WTC11 (cell line): ENCODE results near the gene MMP24. TPM values are rescaled to one million over a fixed set of nuclear protein-coding genes. Genes with fewer than 3 reads are reported as not detected.

ENCODE experiments used
- ATAC-seq: fragments of 200-7000 bp; cut with Tn5 transposase; 2 replicates; pipeline ENCODE4 v1.10.0; 2021; ENCODE audit warnings: mild to moderate bottlenecking, moderate library complexity
- CTCF ChIA-PET: fragments of 300-600 bp; sonication (Branson Sonifier 250); formaldehyde crosslinking; loops from one replicate; lab custom pipeline; 2021; ENCODE audit warnings: antibody characterized with exemption; lab: Charles Lee
- POLR2A ChIA-PET: fragments of 350-600 bp; sonication (Branson Sonifier 250); formaldehyde crosslinking; loops from one replicate; lab custom pipeline; 2021; ENCODE audit warnings: antibody characterized with exemption; lab: Charles Lee
- DNase-seq: peaks from one replicate; pipeline ENCODE4 v3.0.0; 2021; ENCODE audit warnings: low spot score
- H3K27ac Mint-ChIP-seq: 2 replicates; pipeline ENCODE4 v1.8.0; 2021; ENCODE audit warnings: mixed read lengths
- H3K27me3 Mint-ChIP-seq: 2 replicates; pipeline ENCODE4 v1.8.0; 2021; ENCODE audit warnings: low read depth, mild to moderate bottlenecking, moderate library complexity, mixed read lengths
- H3K36me3 Mint-ChIP-seq: 2 replicates; pipeline ENCODE4 v1.8.0; 2021; ENCODE audit warnings: mixed read lengths
- H3K4me1 Mint-ChIP-seq: 2 replicates; pipeline ENCODE4 v1.8.0; 2022; ENCODE audit warnings: mixed read lengths
- H3K4me3 Mint-ChIP-seq: 2 replicates; pipeline ENCODE4 v1.8.0; 2021; ENCODE audit warnings: mild to moderate bottlenecking, moderate library complexity, mixed read lengths
- H3K9me3 Mint-ChIP-seq: 2 replicates; pipeline ENCODE4 v1.8.0; 2021; ENCODE audit warnings: mixed read lengths
- AR ChIP-seq: fragments of 250-450 bp; sonication (Bioruptor Pico); IDR thresholded peaks from 2 replicates; pipeline ENCODE4 v1.9.0; 2021; ENCODE audit warnings: mild to moderate bottlenecking
- CREB1 ChIP-seq: sonication (generic); formaldehyde crosslinking; IDR thresholded peaks from 2 replicates; pipeline ENCODE4 v1.8.0; 2023; ENCODE audit warnings: mild to moderate bottlenecking, missing genetic modification reagents
- E2F4 ChIP-seq: sonication (generic); formaldehyde crosslinking; IDR thresholded peaks from 2 replicates; pipeline ENCODE4 v1.8.1; 2022; ENCODE audit warnings: low read depth, mild to moderate bottlenecking, moderate library complexity, missing genetic modification reagents, borderline replicate concordance
- FOXJ3 ChIP-seq: sonication (generic); formaldehyde crosslinking; IDR thresholded peaks from 2 replicates; pipeline ENCODE4 v1.9.0; 2021; ENCODE audit warnings: missing genetic modification reagents, mild to moderate bottlenecking, borderline replicate concordance
- GRHL2 ChIP-seq: fragments of 250-450 bp; sonication (Bioruptor Pico); IDR thresholded peaks from 2 replicates; pipeline ENCODE4 v1.8.0; 2022; ENCODE audit warnings: mild to moderate bottlenecking, moderate library complexity; ENCODE audit not compliant: insufficient replicate concordance, severe bottlenecking
- HMGA2 ChIP-seq: fragments of 250-450 bp; sonication (Bioruptor Pico); IDR thresholded peaks from 2 replicates; pipeline ENCODE4 v1.4.0; 2021; ENCODE audit warnings: mild to moderate bottlenecking, moderate library complexity
- MXD4 ChIP-seq: fragments of 250-450 bp; sonication (Bioruptor Pico); IDR thresholded peaks from 2 replicates; pipeline ENCODE4 v1.8.0; 2021; ENCODE audit warnings: mild to moderate bottlenecking, moderate library complexity, borderline replicate concordance
- MYBL2 ChIP-seq: sonication (generic); formaldehyde crosslinking; IDR thresholded peaks from 2 replicates; pipeline ENCODE4 v1.8.1; 2023; ENCODE audit warnings: mild to moderate bottlenecking, moderate library complexity, missing genetic modification reagents
- NFE2L1 ChIP-seq: sonication (generic); formaldehyde crosslinking; IDR thresholded peaks from 2 replicates; pipeline ENCODE4 v1.8.1; 2023; ENCODE audit warnings: missing genetic modification reagents
- TEAD4 ChIP-seq: sonication (generic); formaldehyde crosslinking; IDR thresholded peaks from 2 replicates; pipeline ENCODE4 v1.8.0; 2022; ENCODE audit warnings: mild to moderate bottlenecking, missing genetic modification reagents
- TP53 ChIP-seq: sonication (generic); formaldehyde crosslinking; IDR thresholded peaks from 2 replicates; pipeline ENCODE4 v1.8.1; 2023; ENCODE audit warnings: mild to moderate bottlenecking, missing genetic modification reagents
- ZNF263 ChIP-seq: sonication (generic); formaldehyde crosslinking; IDR thresholded peaks from 2 replicates; pipeline ENCODE4 v1.8.1; 2022; ENCODE audit warnings: low read depth, mild to moderate bottlenecking, moderate library complexity, missing genetic modification reagents
- total RNA-seq: library from RNA; stranded (reverse); gene quantifications from 3 replicates; pipeline ENCODE4 v1.2.3, GENCODE V29; 2021
- TF ChIP-seq, protein P1 (sequence below): fragments of 250-450 bp; sonication (Bioruptor Pico); IDR thresholded peaks from 2 replicates; pipeline ENCODE4 v1.8.0; 2021; ENCODE audit warnings: mild to moderate bottlenecking
- TF ChIP-seq, protein P2 (sequence below): sonication (generic); formaldehyde crosslinking; IDR thresholded peaks from 2 replicates; pipeline ENCODE4 v1.8.1; 2022; ENCODE audit warnings: missing genetic modification reagents, borderline replicate concordance
- TF ChIP-seq, protein P3 (sequence below): sonication (generic); formaldehyde crosslinking; IDR thresholded peaks from 2 replicates; pipeline ENCODE4 v1.8.0; 2022; ENCODE audit warnings: mild to moderate bottlenecking, missing genetic modification reagents
- TF ChIP-seq, protein P4 (sequence below): fragments of 250-450 bp; sonication (Bioruptor Pico); IDR thresholded peaks from 2 replicates; pipeline ENCODE4 v1.9.0; 2021; ENCODE audit warnings: moderate library complexity, mild to moderate bottlenecking, inconsistent platforms, borderline replicate concordance

MMP24 gene
- total RNA-seq, 1 experiment from 2014 or later, result 16.8 TPM

DNA sequence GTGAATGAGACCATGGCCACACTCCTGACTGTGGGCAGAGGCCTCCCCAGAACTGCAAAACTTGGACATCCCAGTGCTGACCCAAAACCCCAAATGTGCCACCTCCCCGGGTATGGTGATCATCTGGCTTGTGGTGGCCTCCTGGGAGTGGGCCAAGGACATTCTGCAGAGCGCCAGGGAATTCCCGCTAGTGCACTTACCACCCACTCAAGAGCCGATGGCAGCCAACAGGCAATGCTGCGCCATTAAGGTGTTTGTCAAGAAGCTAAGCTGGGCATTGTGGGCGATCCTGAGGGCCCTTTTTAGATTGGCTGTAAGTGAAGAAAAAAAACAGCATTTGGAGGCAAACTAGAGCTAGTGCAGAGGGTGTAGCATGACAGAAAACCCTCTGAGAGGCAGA lies 9.4 kb downstream of the MMP24 start (continued):
- TF ChIP-seq, protein P1, sequence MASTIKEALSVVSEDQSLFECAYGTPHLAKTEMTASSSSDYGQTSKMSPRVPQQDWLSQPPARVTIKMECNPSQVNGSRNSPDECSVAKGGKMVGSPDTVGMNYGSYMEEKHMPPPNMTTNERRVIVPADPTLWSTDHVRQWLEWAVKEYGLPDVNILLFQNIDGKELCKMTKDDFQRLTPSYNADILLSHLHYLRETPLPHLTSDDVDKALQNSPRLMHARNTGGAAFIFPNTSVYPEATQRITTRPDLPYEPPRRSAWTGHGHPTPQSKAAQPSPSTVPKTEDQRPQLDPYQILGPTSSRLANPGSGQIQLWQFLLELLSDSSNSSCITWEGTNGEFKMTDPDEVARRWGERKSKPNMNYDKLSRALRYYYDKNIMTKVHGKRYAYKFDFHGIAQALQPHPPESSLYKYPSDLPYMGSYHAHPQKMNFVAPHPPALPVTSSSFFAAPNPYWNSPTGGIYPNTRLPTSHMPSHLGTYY, result no peak
- TF ChIP-seq FOXJ3, result no peak
- no peak for TF ChIP-seq GRHL2 (CRISPR knock-in tag)
- TF ChIP-seq TP53 (CRISPR knock-in tag), result no peak
- TF ChIP-seq, protein P2, sequence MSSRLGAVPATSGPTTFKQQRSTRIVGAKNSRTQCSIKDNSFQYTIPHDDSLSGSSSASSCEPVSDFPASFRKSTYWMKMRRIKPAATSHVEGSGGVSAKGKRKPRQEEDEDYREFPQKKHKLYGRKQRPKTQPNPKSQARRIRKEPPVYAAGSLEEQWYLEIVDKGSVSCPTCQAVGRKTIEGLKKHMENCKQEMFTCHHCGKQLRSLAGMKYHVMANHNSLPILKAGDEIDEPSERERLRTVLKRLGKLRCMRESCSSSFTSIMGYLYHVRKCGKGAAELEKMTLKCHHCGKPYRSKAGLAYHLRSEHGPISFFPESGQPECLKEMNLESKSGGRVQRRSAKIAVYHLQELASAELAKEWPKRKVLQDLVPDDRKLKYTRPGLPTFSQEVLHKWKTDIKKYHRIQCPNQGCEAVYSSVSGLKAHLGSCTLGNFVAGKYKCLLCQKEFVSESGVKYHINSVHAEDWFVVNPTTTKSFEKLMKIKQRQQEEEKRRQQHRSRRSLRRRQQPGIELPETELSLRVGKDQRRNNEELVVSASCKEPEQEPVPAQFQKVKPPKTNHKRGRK (CRISPR knock-in tag), result no peak
- TF ChIP-seq, protein P3, sequence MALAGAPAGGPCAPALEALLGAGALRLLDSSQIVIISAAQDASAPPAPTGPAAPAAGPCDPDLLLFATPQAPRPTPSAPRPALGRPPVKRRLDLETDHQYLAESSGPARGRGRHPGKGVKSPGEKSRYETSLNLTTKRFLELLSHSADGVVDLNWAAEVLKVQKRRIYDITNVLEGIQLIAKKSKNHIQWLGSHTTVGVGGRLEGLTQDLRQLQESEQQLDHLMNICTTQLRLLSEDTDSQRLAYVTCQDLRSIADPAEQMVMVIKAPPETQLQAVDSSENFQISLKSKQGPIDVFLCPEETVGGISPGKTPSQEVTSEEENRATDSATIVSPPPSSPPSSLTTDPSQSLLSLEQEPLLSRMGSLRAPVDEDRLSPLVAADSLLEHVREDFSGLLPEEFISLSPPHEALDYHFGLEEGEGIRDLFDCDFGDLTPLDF (CRISPR knock-in tag), result no peak
- TF ChIP-seq AR (CRISPR knock-in tag), result no peak
- TF ChIP-seq ZNF263 (CRISPR knock-in tag), result no peak
- no peak for TF ChIP-seq MYBL2 (CRISPR knock-in tag)
- TF ChIP-seq, protein P4, sequence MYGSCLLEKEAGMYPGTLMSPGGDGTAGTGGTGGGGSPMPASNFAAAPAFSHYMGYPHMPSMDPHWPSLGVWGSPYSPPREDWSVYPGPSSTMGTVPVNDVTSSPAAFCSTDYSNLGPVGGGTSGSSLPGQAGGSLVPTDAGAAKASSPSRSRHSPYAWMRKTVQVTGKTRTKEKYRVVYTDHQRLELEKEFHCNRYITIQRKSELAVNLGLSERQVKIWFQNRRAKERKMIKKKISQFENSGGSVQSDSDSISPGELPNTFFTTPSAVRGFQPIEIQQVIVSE (CRISPR knock-in tag), result no peak
- TF ChIP-seq CREB1 (CRISPR knock-in tag), result no peak
- TF ChIP-seq TEAD4 (CRISPR knock-in tag), result no peak

DNA sequence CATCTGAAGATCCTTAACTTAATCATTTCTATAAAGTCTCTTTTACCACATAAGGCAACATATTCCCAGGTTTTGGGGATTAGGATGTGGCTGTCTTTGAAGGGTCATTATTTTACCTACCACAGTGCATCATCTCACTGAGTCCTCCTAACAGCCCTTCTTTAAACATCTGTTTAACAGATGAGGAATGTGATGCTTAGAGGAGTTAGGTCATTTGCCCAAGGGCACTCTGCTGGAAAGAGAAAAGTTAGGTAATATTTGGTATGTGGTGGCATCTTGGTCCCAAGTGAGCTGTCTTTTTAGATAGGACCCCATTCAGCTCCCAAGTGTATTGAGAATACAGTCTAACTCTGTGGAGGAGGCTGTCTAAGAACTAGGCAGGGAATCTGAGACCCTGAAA lies 11.0 kb downstream of the MMP24 start:
- TF ChIP-seq MXD4 (CRISPR knock-in tag) (no peak), HMGA2 (no peak), NFE2L1 (no peak), E2F4 (CRISPR knock-in tag) (no peak)
- DNase-seq (no peak), ATAC-seq (no peak)
- peaks cover 16% of the 10 kb centered on the region for H3K4me1 Mint-ChIP-seq
- H3K9me3 Mint-ChIP-seq, result peaks cover 10% of the 10 kb centered on the region
- POLR2A ChIA-PET, result no interaction called here
- peaks cover 6% of the 10 kb centered on the region; the same call in 1 of the 2 replicates for H3K36me3 Mint-ChIP-seq
- no peak overlapping the region for H3K27ac Mint-ChIP-seq
- no peak overlapping the region for H3K4me3 Mint-ChIP-seq
- H3K27me3 Mint-ChIP-seq, result peaks cover 4% of the 10 kb centered on the region
- CTCF ChIA-PET, result no interaction called here
